K562 (cell line): ENCODE results near the gene FIS1. TPM values are rescaled to one million over a fixed set of nuclear protein-coding genes. Genes with fewer than 3 reads are reported as not detected.

Source experiments
- FOXA3 ChIP-seq, 2 experiments: fragments of 450-650 bp in 1 of 2; sonication (generic) in 1 of 2; formaldehyde crosslinking; IDR thresholded peaks in 1 of 2; conservative IDR thresholded peaks in 1 of 2; 2 replicates each; pipeline versions ENCODE4 v1.4.0 to v1.8.0; 2020 to 2022; ENCODE audit warnings: mild to moderate bottlenecking in 2 of 2, missing genetic modification reagents in 1 of 2
- PRPF4 ChIP-seq: fragments of 200-400 bp; formaldehyde crosslinking; IDR thresholded peaks from one replicate; pipeline ENCODE4 v1.6.1; 2017; ENCODE audit warnings: low read length, low read depth, mild to moderate bottlenecking; ENCODE audit not compliant: insufficient read depth, poor library complexity, severe bottlenecking
- SRF ChIP-seq, 2 experiments: fragments of 250-450, 450-650 bp in 1 of 2; sonication (Bioruptor Pico) in 1 of 2; sonication (generic) in 1 of 2; formaldehyde crosslinking; IDR thresholded peaks; 2 replicates each; pipeline versions ENCODE4 v1.5.0 to v1.5.1; 2020 to 2022; ENCODE audit warnings: mild to moderate bottlenecking in 1 of 2, missing genetic modification reagents in 1 of 2
- ZNF23 ChIP-seq: fragments of 250-450 bp; sonication (Bioruptor Pico); IDR thresholded peaks from 2 replicates; pipeline ENCODE4 v1.4.0; 2020; ENCODE audit warnings: mild to moderate bottlenecking
- ZNF407 ChIP-seq: fragments of 450-650 bp; IDR thresholded peaks from 2 replicates; pipeline ENCODE4 v1.6.1; 2016; ENCODE audit warnings: low read depth
- ZNF449 ChIP-seq: fragments of 250-450 bp; sonication (Bioruptor Pico); IDR thresholded peaks from 2 replicates; pipeline ENCODE4 v1.8.0; 2022; ENCODE audit warnings: moderate library complexity, mild to moderate bottlenecking, inconsistent platforms
- ZNF79 ChIP-seq: fragments of 250-450 bp; sonication (Bioruptor Pico); IDR thresholded peaks from 2 replicates; pipeline ENCODE4 v1.4.0; 2020; ENCODE audit warnings: low read depth, mild to moderate bottlenecking, moderate library complexity
- polyA plus RNA-seq, 8 experiments: library from polyadenylated mRNA; depleted of rRNA in 4 of 8; stranded (reverse) in 5 of 8; unstranded in 3 of 8; fragments of >200 nt; fragmentation: Nextera tagmentation in 2 of 8; fragmentation: Illumina TruSeq in 1 of 8; extraction: Ambion mirVana in 2 of 8; extraction: Trizol in 1 of 8; gene quantifications; 2 replicates each; pipeline versions ENCODE4 v1.2.1 to v1.2.3, GENCODE V29; 2011 to 2014; ENCODE audit warnings: inconsistent platforms in 1 of 8, missing spikeins in 1 of 8
- total RNA-seq, 7 experiments: library from RNA; depleted of rRNA in 6 of 7; stranded (reverse); fragments of >200 nt in 6 of 7; fragmentation: Illumina TruSeq in 2 of 7; extraction: Trizol in 2 of 7; gene quantifications; 2 replicates each; pipeline versions ENCODE4 v1.2.1 to v1.2.3, GENCODE V29; 2011 to 2021; ENCODE audit warnings: low replicate concordance in 1 of 7
- TF ChIP-seq, protein P1 (sequence below): fragments of 450-650 bp; IDR thresholded peaks from 2 replicates; pipeline ENCODE4 v1.7.1; 2018; ENCODE audit warnings: mild to moderate bottlenecking, low read depth; ENCODE audit not compliant: partially characterized antibody
- TF ChIP-seq, protein P2 (sequence below): fragments of 150-350 bp; IDR thresholded peaks from 2 replicates; pipeline ENCODE4 v1.6.1; 2014; ENCODE audit warnings: low read depth, mild to moderate bottlenecking, low read length, borderline replicate concordance

Gene FIS1
- total and polyA plus RNA-seq, 9 of the 15 experiments (the other 6 are each of a cell fraction or from before 2014, with no cell fraction given), result 86.0 to 257 (median 144) TPM

DNA sequence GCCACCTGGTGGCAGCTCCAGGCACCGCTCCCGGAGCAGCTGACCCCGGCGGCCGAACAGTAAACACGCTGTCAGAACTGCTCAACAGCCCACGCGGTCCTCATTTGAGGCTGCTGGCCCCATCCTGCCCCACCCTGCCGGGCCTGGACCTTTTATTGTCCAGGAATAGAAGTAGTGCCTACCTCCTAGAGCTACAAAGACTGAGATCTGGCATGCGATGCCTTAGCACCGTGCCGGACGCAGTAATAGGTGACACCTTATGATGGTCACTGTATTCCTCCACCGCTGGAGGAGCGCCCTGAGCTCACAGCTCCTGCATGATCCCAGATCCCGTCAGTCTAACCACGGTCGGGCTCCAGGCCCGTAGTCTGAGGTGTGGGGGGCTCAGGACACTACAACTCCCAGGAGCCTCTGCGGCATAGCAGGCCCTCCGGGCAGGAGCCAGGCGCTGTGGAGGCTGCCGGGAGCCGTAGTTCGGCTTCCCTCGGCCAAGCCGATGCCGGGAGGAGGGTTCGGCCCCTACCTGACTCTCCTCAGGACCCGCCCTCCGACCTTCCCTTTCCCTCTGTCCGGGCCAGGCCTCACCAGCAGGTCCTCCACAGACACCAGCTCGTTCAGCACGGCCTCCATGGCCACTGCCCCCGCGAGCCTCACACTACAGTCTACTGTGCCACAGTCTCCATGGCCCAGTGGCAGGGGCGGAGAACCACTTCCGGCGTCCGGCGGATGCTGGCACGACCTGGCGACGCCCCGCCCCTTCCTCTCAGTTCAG is at the start of gene FIS1 (continued):
- TF ChIP-seq FOXA3 (CRISPR knock-in tag; conservative IDR thresholded peaks at IDR 0.05 in 1 of 2, IDR thresholded peaks at IDR 0.05 in 1 of 2), result peak; percentile 79 to 92
- TF ChIP-seq SRF (CRISPR knock-in tag; IDR thresholded peaks at IDR 0.05), result no peak
- no peak for TF ChIP-seq ZNF449
- no peak for TF ChIP-seq PRPF4
- no peak for TF ChIP-seq ZNF79
- TF ChIP-seq, protein P1, sequence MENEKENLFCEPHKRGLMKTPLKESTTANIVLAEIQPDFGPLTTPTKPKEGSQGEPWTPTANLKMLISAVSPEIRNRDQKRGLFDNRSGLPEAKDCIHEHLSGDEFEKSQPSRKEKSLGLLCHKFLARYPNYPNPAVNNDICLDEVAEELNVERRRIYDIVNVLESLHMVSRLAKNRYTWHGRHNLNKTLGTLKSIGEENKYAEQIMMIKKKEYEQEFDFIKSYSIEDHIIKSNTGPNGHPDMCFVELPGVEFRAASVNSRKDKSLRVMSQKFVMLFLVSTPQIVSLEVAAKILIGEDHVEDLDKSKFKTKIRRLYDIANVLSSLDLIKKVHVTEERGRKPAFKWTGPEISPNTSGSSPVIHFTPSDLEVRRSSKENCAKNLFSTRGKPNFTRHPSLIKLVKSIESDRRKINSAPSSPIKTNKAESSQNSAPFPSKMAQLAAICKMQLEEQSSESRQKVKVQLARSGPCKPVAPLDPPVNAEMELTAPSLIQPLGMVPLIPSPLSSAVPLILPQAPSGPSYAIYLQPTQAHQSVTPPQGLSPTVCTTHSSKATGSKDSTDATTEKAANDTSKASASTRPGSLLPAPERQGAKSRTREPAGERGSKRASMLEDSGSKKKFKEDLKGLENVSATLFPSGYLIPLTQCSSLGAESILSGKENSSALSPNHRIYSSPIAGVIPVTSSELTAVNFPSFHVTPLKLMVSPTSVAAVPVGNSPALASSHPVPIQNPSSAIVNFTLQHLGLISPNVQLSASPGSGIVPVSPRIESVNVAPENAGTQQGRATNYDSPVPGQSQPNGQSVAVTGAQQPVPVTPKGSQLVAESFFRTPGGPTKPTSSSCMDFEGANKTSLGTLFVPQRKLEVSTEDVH, result peak; percentile 88
- no peak for TF ChIP-seq ZNF23
- TF ChIP-seq ZNF407, result no peak
- TF ChIP-seq, protein P2, sequence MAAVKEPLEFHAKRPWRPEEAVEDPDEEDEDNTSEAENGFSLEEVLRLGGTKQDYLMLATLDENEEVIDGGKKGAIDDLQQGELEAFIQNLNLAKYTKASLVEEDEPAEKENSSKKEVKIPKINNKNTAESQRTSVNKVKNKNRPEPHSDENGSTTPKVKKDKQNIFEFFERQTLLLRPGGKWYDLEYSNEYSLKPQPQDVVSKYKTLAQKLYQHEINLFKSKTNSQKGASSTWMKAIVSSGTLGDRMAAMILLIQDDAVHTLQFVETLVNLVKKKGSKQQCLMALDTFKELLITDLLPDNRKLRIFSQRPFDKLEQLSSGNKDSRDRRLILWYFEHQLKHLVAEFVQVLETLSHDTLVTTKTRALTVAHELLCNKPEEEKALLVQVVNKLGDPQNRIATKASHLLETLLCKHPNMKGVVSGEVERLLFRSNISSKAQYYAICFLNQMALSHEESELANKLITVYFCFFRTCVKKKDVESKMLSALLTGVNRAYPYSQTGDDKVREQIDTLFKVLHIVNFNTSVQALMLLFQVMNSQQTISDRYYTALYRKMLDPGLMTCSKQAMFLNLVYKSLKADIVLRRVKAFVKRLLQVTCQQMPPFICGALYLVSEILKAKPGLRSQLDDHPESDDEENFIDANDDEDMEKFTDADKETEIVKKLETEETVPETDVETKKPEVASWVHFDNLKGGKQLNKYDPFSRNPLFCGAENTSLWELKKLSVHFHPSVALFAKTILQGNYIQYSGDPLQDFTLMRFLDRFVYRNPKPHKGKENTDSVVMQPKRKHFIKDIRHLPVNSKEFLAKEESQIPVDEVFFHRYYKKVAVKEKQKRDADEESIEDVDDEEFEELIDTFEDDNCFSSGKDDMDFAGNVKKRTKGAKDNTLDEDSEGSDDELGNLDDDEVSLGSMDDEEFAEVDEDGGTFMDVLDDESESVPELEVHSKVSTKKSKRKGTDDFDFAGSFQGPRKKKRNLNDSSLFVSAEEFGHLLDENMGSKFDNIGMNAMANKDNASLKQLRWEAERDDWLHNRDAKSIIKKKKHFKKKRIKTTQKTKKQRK, result no peak
